Measurements from ENCODE around the gene FRS2.

DNA sequence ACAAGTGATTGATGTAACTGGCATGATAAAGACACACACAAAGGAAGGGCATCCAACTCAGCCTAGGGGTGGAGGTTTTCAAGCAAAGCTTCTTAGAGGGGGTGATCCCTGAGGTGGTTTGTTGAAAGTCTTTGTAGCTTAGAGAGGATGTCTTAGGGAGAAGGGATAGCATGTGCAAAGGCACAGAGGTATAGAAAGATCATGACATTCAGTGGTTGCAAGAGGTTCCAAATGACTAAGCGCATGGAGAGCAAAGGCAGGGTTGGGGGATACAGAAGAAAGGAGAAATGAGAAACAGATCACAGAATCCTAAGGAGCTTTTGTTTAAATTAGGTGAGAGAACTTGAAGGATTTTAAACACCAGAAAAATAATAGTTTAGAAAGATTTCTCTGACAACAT is 109.9 kb downstream of the FRS2 start:
- TF ChIP-seq, protein P1, sequence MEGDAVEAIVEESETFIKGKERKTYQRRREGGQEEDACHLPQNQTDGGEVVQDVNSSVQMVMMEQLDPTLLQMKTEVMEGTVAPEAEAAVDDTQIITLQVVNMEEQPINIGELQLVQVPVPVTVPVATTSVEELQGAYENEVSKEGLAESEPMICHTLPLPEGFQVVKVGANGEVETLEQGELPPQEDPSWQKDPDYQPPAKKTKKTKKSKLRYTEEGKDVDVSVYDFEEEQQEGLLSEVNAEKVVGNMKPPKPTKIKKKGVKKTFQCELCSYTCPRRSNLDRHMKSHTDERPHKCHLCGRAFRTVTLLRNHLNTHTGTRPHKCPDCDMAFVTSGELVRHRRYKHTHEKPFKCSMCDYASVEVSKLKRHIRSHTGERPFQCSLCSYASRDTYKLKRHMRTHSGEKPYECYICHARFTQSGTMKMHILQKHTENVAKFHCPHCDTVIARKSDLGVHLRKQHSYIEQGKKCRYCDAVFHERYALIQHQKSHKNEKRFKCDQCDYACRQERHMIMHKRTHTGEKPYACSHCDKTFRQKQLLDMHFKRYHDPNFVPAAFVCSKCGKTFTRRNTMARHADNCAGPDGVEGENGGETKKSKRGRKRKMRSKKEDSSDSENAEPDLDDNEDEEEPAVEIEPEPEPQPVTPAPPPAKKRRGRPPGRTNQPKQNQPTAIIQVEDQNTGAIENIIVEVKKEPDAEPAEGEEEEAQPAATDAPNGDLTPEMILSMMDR (IDR thresholded peaks at IDR 0.05 in 2 of 3, conservative IDR thresholded peaks at IDR 0.05 in 1 of 3; ENCODE audit: control insufficient read depth in 2 of 3, extremely low read depth in 1 of 3, insufficient read depth in 1 of 3, low read depth in 3 of 3, low read length in 3 of 3): no peak
- no peak for TF ChIP-seq EP300 (IDR thresholded peaks at IDR 0.05; ENCODE audit: borderline replicate concordance in 1 of 2, control insufficient read depth in 1 of 2, low read depth in 2 of 2, low read length in 2 of 2)
- TF ChIP-seq MXI1 (IDR thresholded peaks at IDR 0.05; ENCODE audit: low read depth, low read length): no peak
- TF ChIP-seq MTA3 (IDR thresholded peaks at IDR 0.05; ENCODE audit: borderline replicate concordance, low read length): no peak
- no peak for TF ChIP-seq POLR2A (IDR thresholded peaks at IDR 0.05; ENCODE audit: low read depth, low read length)
- no peak for TF ChIP-seq RAD21 (IDR thresholded peaks at IDR 0.05; ENCODE audit: insufficient read depth, low read depth, low read length)
- TF ChIP-seq EZH2 (IDR thresholded peaks at IDR 0.05; ENCODE audit: borderline replicate concordance, control insufficient read depth, low read depth, low read length): no peak
- TF ChIP-seq SREBF2 (IDR thresholded peaks at IDR 0.05; ENCODE audit: low read length): no peak
- no peak for TF ChIP-seq TAF1 (IDR thresholded peaks at IDR 0.05; ENCODE audit: borderline replicate concordance, low read depth, low read length)
- TF ChIP-seq RELA (IDR thresholded peaks at IDR 0.05; ENCODE audit: borderline replicate concordance, partially characterized antibody): no peak

Data from GM12878 (cell line).